ENCODE results near the gene ROS1.
"Not testable (repeated sequence)": the region's sequence is repeated elsewhere in the genome, so short reads cannot be mapped to it uniquely, and the experiment has no call there.

Gene ROS1

GRCh38 chr6:117375446-117375845 is 50.3 kb downstream of the ROS1 start:
- no peak for DNase-seq

DNA sequence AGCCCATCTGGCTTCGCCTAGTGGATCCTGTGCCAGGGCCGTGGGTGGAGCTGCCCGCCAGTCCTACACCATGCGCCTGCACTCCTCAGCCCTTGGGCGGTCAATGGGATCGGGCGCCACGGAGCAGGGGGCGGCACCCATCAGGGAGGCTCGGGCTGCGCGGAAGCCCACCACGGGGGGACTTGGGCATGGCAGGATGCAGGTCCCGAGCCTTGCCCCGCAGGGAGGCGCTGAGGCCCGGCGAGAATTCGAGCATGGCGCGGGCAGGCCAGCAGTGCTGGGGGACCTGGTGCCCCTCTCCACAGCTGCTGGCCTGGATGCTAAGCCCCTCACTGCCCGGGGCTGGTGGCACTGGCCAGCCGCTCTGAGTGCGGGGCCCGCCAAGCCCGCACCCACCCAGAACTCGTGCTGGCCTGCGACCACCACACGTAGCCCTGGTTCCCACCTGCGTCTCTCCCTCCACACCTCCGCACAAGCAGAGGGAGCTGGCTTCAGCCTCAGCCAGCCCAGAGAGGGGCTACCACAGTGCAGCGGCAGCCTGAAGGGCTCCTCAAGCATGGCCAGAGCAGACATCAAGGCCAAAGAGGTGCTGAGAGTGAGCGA is 52.4 kb downstream of the ROS1 start:
- DNase-seq, result no peak

DNA sequence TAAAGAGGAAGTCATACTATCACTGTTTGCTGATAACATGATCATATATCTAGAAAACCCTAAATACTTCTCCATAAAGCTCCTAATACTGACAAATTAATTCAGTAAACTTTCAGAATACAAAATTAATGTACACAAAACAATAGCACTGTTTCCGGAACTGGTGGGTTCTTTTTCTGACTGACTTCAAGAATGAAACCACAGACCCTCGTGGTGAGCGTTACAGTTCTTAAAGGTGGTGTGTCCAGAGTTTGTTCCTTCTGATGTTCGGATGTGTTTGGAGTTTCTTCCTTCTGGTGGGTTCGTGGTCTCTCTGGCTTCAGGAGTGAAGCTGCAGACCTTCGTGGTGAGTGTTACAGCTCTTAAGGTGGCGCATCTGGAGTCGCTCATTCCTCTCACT is 53.5 kb downstream of the ROS1 start:
- DNase-seq, result not testable (repeated sequence)

DNA sequence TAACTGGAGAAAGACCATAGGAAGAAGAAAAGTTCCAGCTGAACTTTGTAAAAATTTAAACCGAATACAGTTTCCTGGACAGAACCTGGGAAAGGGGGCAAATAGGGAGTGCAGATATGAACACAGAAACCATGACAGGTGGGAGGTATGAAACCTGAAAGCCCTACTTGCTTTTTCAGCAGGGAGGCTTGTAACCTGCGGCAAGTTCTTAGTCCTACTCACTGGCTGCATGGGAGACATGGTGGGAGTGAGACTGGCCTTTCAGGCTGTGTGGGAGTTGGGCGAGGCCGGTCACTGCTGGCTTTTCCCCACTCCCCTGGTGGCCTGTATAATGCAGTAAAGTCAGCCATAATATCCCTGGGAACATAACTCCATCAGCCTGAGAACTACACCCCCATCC is 54.2 kb downstream of the ROS1 start:
- no peak for DNase-seq

DNA sequence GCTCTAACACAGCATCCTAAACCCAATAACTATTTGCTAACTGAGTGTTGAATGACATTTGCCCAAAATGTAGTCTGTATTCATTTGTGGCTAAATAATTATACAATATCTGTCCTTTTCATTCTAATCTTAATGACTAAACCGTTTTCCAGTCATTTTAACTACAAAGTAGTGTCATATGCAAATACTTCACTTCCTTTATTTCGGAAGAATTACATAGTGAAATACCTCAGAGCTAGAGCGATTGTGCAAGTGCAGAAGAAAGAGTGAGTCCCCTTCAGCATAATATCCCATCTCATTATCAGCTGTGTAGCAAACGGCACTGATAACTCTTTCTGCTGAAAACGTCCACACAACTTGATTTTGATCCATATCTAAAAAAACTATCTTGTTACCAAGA is 66.2 kb downstream of the ROS1 start:
- peak in 2 of 3 donors; percentile 12 to 60 for DNase-seq

DNA sequence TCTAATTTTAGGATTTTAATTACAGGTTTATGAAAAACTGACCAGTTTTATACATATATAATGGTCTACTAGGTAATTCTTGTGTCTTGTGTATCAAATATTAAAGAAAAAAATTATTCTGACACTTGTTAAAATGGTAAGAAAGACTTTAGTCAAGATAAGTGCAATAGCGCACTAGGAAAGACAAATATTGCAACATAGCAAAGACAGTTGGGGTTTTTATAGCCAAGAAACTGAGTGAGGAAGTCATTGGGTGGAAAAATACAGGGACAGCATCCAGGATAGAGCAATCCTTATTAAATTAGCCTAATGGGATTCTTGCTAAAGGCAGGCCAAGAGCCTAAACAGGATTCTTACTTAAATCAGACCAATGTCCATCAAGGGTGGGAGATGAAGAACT is 71.1 kb downstream of the ROS1 start:
- no peak for DNase-seq

DNA sequence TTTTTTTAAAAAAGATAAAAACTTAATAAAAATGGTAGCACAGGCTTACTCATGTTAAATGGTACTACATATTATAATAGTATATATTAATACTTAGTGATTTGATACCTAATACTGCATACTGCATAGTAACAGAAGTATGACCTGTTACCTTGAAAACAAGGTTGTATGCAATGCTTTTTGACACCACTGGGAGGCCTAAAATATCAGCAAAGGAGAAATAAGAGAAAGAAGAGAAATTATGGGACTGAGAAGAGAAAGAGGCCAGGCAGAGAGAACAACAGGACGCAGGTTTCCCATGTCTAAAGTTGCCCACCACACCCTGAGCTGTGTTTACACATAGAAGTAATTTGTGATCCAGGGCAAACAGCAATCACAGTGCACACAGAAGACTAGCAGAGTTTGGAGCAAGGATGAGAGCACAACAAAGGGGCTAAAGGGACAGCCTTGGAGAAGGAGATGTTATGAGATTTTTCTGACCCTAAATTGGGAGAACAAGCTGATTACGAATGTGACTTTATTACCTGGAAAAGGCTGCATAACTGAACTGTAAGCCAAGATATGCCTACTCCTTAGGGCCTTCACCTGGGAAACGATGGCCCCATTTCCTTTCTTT is 73.2 kb downstream of the ROS1 start:
- no peak for DNase-seq

DNA sequence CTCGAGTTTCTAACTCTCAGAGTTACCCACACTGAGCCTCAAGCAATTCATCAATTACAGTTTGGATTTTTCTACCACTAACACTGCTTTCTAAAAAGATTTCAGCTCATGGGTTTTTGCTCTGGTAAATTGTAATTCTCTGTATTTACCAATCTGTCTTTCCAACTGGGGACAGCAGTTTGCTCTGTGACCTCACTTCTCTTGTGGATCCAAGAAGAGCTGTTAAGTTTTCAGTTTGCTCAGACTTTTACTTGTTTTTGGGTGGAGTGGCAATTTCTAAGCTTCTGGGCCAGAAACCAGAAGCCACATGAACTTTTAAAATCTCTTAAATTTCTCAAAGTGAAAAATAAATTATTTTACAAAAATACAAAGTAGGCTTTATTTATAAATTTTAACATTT is 74.2 kb downstream of the ROS1 start:
- DNase-seq, result no peak

GRCh38 chr6:117346142-117346930 is 79.4 kb downstream of the ROS1 start:
- DNase-seq, result peak in 2 of 3 donors; percentile 53 to 55

- DNase-seq, result no peak
Measured at GRCh38 chr6:117345292-117345610, 80.5 kb downstream of the ROS1 start.

- no peak for DNase-seq
Measured at GRCh38 chr6:117344444-117345291, 81.1 kb downstream of the ROS1 start.

DNA sequence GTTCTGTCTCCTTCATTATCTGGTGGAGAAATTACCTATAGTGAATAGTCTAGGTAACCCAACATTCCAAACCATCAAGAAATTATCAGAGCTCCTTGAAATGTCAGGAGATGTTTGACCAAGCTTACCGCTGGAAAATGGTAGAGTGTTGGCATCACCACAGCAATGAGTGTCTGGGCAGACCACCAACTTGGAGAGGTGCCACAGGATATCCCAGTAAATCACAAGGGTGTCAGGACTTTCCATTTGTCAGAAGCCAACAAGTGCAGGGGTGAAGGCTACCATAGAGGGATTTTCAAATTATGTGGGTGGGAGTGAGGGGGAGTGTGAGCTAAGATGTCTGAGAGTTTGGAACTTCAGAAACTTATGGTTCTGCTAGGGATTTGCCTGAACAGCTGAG is 87.2 kb downstream of the ROS1 start:
- DNase-seq, result no peak

- no peak for DNase-seq
Measured at GRCh38 chr6:117329926-117330325, 95.8 kb downstream of the ROS1 start.

DNA sequence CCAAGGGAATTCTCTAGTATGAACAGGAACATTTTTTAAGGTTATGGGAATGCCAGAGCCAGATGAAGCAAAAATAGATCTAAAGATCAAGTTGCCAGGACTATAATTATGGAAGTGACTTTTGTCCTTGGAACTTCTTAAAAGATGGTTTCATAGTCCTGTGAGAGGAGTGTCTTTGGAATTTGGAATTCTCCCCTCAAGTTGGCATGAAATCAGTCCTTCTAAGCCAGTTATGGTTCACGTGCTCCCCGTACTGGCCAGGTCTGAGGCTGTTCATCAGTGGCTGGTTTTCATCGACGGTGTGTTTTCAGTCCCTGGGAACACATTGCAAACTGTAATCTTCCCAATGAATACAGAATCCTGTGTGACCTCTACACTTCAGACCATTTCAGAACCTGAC is 97.2 kb downstream of the ROS1 start:
- no peak for DNase-seq

- no peak for DNase-seq
Measured at GRCh38 chr6:117328005-117328389, 97.7 kb downstream of the ROS1 start.

DNA sequence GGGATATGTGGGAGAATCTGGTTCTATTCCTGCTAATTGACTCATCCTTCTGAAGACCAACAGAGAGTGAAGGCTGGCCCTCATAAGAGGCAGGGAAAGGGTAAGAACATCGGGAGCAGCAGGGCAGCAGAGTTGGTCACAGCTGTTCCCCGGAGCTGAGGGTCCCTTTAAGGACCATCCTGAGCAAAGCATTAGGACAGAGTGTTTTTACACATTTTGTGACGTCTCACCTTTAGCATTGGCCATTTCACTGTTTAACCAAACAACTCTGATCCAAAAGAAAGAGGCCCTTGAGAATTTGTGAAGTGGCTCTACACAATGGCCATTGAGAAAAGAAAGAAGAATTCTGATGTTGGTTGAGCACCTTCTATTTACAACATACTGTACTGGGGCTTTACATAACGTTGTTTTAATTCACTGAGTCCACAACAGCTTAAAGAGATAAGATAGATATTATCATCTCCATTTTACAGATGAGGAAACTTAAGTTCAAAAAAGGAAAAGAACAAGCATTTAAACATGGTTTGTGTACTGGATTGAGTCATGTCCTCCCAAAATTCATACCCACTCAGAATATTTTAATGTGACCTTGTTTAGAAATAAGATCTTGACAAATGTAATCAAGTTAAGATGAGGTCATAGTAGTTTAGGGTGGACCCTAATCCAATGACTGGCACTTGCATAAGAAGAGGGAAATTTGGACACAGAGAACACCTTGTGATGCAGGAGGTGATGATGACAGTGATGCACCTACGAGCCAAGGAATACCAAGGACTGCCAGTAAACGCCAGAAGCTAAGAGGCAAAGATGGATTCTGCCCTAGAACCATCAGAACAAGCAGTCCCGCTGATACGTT is 98.4 kb downstream of the ROS1 start:
- DNase-seq, result no peak

DNA sequence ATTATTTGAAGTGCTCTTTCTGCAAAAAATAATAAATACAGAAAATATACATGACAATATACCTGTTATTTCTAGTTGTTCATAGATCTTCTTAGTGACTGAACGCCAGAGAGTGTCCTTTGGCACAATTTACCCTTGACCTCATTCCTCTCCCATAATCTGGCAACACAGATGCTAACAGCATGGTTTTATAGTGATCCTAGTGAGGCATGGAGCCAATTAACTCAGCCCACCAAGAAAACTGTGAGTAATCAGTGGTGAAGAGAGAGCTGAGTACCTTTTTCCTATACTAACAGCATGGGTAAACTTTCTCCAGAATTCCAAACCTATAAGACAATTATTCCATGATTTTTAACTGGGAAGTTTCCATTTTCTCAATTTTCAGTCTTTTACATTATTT is 99.3 kb downstream of the ROS1 start:
- DNase-seq, result no peak

- no peak for DNase-seq
Measured at GRCh38 chr6:117317261-117317660, 108.5 kb downstream of the ROS1 start.

- no peak for DNase-seq
Measured at GRCh38 chr6:117311726-117312125, 114.0 kb downstream of the ROS1 start.

DNA sequence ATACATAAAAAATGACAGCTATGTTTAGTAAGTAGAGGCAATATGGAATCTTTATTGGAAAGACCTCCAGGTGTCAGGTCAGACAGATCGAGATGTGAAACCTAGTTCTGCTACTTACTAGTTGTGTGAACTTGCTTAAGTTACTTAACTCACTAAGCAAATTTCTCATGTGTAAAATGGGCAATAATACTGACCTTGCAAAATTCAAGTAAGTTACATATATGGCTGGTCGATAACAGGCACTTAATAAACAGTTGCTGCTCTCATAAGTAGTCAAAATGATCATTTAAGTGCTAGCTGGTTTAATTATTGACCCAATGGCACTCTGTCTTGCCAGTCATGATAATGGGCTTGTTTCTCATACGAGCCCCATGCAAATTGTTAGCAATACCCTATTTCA is 114.4 kb downstream of the ROS1 start:
- DNase-seq, result no peak

DNA sequence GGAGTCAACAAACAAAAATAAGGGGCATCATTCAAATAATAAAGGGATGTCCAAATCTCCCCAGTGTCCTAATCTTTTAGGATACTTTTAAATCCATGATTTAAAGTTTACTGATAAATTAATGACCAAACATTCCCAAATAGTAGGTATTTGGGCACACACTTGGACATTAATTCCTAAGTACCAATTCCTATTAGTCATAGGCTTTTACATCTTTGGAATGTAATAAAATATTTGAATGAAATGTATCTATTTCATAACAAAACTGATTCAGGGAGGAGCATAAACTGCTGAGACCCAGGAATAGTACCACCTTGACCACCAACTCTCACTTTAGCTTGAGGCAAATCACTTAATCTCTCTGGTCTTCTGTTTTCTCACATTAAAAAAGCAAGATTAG is 116.1 kb downstream of the ROS1 start:
- DNase-seq, result no peak

DNA sequence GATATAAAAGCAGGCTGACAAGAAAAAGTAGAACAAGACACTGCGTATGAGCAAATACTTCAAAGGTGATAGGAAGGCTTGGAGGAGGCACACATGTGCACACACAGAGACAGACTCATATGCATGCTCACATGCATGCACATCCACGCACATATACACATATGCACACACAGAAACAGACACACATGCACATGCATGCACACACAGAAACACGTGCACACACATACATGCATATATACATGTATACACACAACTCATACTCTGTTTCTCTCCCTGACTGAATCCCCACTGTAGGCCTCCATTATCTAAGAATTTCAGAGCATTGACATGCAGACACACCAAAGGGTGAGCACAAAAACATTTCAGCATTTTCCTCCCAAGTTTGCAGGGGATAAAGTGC is 116.7 kb downstream of the ROS1 start:
- no peak for DNase-seq

GRCh38 chr6:117307655-117308054 is 118.1 kb downstream of the ROS1 start:
- no peak for DNase-seq
